K562 (cell line): ENCODE results near the gene MVB12B. TPM values are rescaled to one million over a fixed set of nuclear protein-coding genes. Genes with fewer than 3 reads are reported as not detected.

Experiments
- ATAC-seq: fragments of 200-7000 bp; cut with Tn5 transposase; 3 replicates; pipeline ENCODE4 v1.9.1; 2020; ENCODE audit warnings: moderate library complexity
- BruUV-seq: library from RNA; stranded (reverse); fragments of 400-500 nt; replicated peaks from 2 replicates; lab custom pipeline; 2021; lab: Mats Ljungman, UMichigan
- CTCF ChIA-PET: fragments of 300-600 bp; formaldehyde crosslinking; extraction: SDS; loops from one replicate; lab custom pipeline; 2021; ENCODE audit warnings: low intra/inter-chr PET ratio; lab: Yijun Ruan, JAX
- POLR2A ChIA-PET: fragments of 300-600, 350-650 bp; sonication (Branson Sonifier 250); formaldehyde crosslinking; extraction: SDS; loops from one replicate; lab custom pipeline; 2021; ENCODE audit warnings: antibody characterized with exemption, inconsistent platforms; lab: Yijun Ruan, JAX
- DNase-seq, 4 experiments: peaks; one replicate each; pipeline versions ENCODE4 v3.0.0 to v3.0.0-alpha.2; 2011 to 2018; ENCODE audit warnings: low spot score in 3 of 4, mixed read lengths in 3 of 4; ENCODE audit errors: extremely low read depth in 1 of 4
- FAIRE-seq: peaks from 2 replicates; lab custom pipeline; 2011; peaks lifted over from hg19 to GRCh38; lab: Jason Lieb, UNC
- H2AFZ ChIP-seq: 2 replicates; pipeline ENCODE4 v1.6.0; 2011; ENCODE audit warnings: low read depth, low read length, control low read depth, inconsistent platforms
- H3K27ac ChIP-seq: fragments of 200-600 bp; 3 replicates; pipeline ENCODE4 v1.8.0; 2011; ENCODE audit warnings: low read depth, mild to moderate bottlenecking, control low read depth, inconsistent platforms, low read length, moderate library complexity, mixed read lengths; ENCODE audit errors: extremely low read depth
- H3K27me3 ChIP-seq, 2 experiments: fragments of 300-600 bp in 1 of 2; 2 replicates in 1 of 2; 3 replicates in 1 of 2; pipeline versions ENCODE4 v1.6.0 to v1.8.0; 2011; ENCODE audit warnings: inconsistent platforms in 2 of 2, low read length in 2 of 2, mild to moderate bottlenecking in 1 of 2, mixed read lengths in 1 of 2, moderate library complexity in 1 of 2; ENCODE audit not compliant: control insufficient read depth in 2 of 2, insufficient read depth in 2 of 2
- H3K36me3 ChIP-seq: fragments of 300-600 bp; 3 replicates; pipeline ENCODE4 v1.8.0; 2011; ENCODE audit warnings: mild to moderate bottlenecking, low read length, inconsistent platforms; ENCODE audit not compliant: control insufficient read depth, insufficient read depth
- H3K4me1 ChIP-seq, 2 experiments: fragments of 200-600 bp in 1 of 2; replicated peaks in 1 of 2; 2 replicates in 1 of 2; 3 replicates in 1 of 2; pipeline versions ENCODE4 v1.5.1 to v1.8.0; 2011; ENCODE audit warnings: inconsistent platforms in 2 of 2, low read length in 2 of 2, mild to moderate bottlenecking in 1 of 2, mixed read lengths in 1 of 2, moderate library complexity in 1 of 2; ENCODE audit not compliant: control insufficient read depth in 2 of 2, insufficient read depth in 2 of 2
- H3K4me2 ChIP-seq: 2 replicates; pipeline ENCODE4 v1.6.1; 2011; ENCODE audit warnings: low read length, control low read depth, inconsistent platforms, mixed read lengths; ENCODE audit not compliant: insufficient read depth
- H3K4me3 ChIP-seq: fragments of 200-600 bp; sonication (generic), shearing (Covaris generic); 2 replicates; pipeline ENCODE4 v1.5.1; 2016; ENCODE audit warnings: control low read depth, inconsistent platforms
- H3K79me2 ChIP-seq: fragments of 200-600 bp; 3 replicates; pipeline ENCODE4 v1.8.0; 2011; ENCODE audit warnings: low read length, inconsistent platforms; ENCODE audit not compliant: control insufficient read depth, insufficient read depth
- H3K9ac ChIP-seq, 2 experiments: 2 replicates each; pipeline versions ENCODE4 v1.6.0 to v1.6.1; 2011; ENCODE audit warnings: low read depth in 2 of 2, low read length in 2 of 2, control low read depth in 1 of 2, inconsistent platforms in 1 of 2, mild to moderate bottlenecking in 1 of 2, mixed read lengths in 1 of 2; ENCODE audit not compliant: insufficient read depth in 1 of 2
- H3K9me1 ChIP-seq: one replicate; pipeline ENCODE4 v1.6.0; 2011; ENCODE audit warnings: inconsistent platforms, mild to moderate bottlenecking, low read length, moderate library complexity; ENCODE audit not compliant: control insufficient read depth, insufficient read depth
- H3K9me3 ChIP-seq: replicated peaks from 2 replicates; pipeline ENCODE4 v1.5.1; 2011; ENCODE audit warnings: low read depth, low read length, inconsistent platforms; ENCODE audit not compliant: control insufficient read depth, insufficient read depth
- H4K20me1 ChIP-seq: replicated peaks from 2 replicates; pipeline ENCODE4 v1.6.1; 2011; ENCODE audit warnings: low read length, inconsistent platforms, mixed read lengths; ENCODE audit not compliant: control insufficient read depth, insufficient read depth
- CCNT2 ChIP-seq: IDR thresholded peaks from 2 replicates; pipeline ENCODE4 v1.6.1; 2011; ENCODE audit warnings: borderline replicate concordance, low read depth, mild to moderate bottlenecking, moderate library complexity, mixed read lengths, low read length; ENCODE audit not compliant: insufficient read length; ENCODE audit errors: extremely low read depth
- CXXC5 ChIP-seq: fragments of 250-450 bp; sonication (Bioruptor Pico); IDR thresholded peaks from 2 replicates; pipeline ENCODE4 v1.8.0; 2022; ENCODE audit warnings: inconsistent platforms, mild to moderate bottlenecking, moderate library complexity
- FOXA1 ChIP-seq: fragments of 450-650 bp; IDR thresholded peaks from 2 replicates; pipeline ENCODE4 v1.6.1; 2016; ENCODE audit warnings: mild to moderate bottlenecking, borderline replicate concordance
- HDAC3 ChIP-seq: fragments of 450-650 bp; IDR thresholded peaks from 2 replicates; pipeline ENCODE4 v1.6.1; 2018; ENCODE audit warnings: borderline replicate concordance, mild to moderate bottlenecking, moderate library complexity; ENCODE audit not compliant: partially characterized antibody
- MCM5 ChIP-seq: fragments of 450-650 bp; IDR thresholded peaks from 2 replicates; pipeline ENCODE4 v1.6.1; 2016; ENCODE audit warnings: low read depth
- MYNN ChIP-seq, 2 experiments: sonication (generic); formaldehyde crosslinking in 1 of 2; IDR thresholded peaks; 2 replicates each; pipeline versions ENCODE4 v1.5.0 to v1.6.1; 2016 to 2020; ENCODE audit warnings: antibody characterized with exemption in 1 of 2, missing genetic modification reagents in 1 of 2
- SRSF7 ChIP-seq: fragments of 200-400 bp; formaldehyde crosslinking; optimal IDR thresholded peaks from 2 replicates; pipeline ENCODE3; 2017; ENCODE audit warnings: mild to moderate bottlenecking, low read depth, low read length
- TOE1 ChIP-seq, 2 experiments: fragments of 450-650 bp in 1 of 2; sonication (generic) in 1 of 2; formaldehyde crosslinking in 1 of 2; IDR thresholded peaks; 2 replicates each; pipeline versions ENCODE4 v1.7.1 to v1.8.0; 2016 to 2022; ENCODE audit warnings: borderline replicate concordance in 2 of 2, mild to moderate bottlenecking in 2 of 2, antibody characterized with exemption in 1 of 2, inconsistent platforms in 1 of 2, low read depth in 1 of 2, missing genetic modification reagents in 1 of 2, moderate library complexity in 1 of 2
- ZNF224 ChIP-seq: sonication (generic); formaldehyde crosslinking; IDR thresholded peaks from 2 replicates; pipeline ENCODE4 v1.8.0; 2022; ENCODE audit warnings: mild to moderate bottlenecking, missing genetic modification reagents
- WGBS: fragments of 100-300 bp; shearing (Covaris generic); methylation state at CpG from one replicate; pipeline ENCODE4 v1.1.6; 2016; ENCODE audit warnings: low coverage, mixed read lengths; ENCODE audit not compliant: insufficient coverage; ENCODE audit errors: missing lambda C conversion rate; 5-methylcytosine and 5-hydroxymethylcytosine counted together
- in situ Hi-C: fragments of 300-500 bp; cut with MboI; formaldehyde crosslinking; loops from 4 replicates; pipeline ENCODE4 v1.15.0; 2018; ENCODE audit warnings: inconsistent platforms, mixed read lengths
- intact Hi-C: fragments of 100-400 bp; cut with micrococcal nuclease; formaldehyde crosslinking; loops from 2 replicates; pipeline ENCODE4 v1.14.2; 2022
- polyA plus RNA-seq, 8 experiments: library from polyadenylated mRNA; depleted of rRNA in 4 of 8; stranded (reverse) in 5 of 8; unstranded in 3 of 8; fragments of >200 nt; fragmentation: Nextera tagmentation in 2 of 8; fragmentation: Illumina TruSeq in 1 of 8; extraction: Ambion mirVana in 2 of 8; extraction: Trizol in 1 of 8; gene quantifications; 2 replicates each; pipeline versions ENCODE4 v1.2.1 to v1.2.3, GENCODE V29; 2011 to 2014; ENCODE audit warnings: inconsistent platforms in 1 of 8, missing spikeins in 1 of 8
- total RNA-seq, 7 experiments: library from RNA; depleted of rRNA in 6 of 7; stranded (reverse); fragments of >200 nt in 6 of 7; fragmentation: Illumina TruSeq in 2 of 7; extraction: Trizol in 2 of 7; gene quantifications; 2 replicates each; pipeline versions ENCODE4 v1.2.1 to v1.2.3, GENCODE V29; 2011 to 2021; ENCODE audit warnings: low replicate concordance in 1 of 7
- TF ChIP-seq, protein P1 (sequence below): fragments of 250-450 bp; sonication (Bioruptor Pico); IDR thresholded peaks from 2 replicates; pipeline ENCODE4 v1.6.1; 2021; ENCODE audit warnings: mild to moderate bottlenecking

Gene MVB12B
- total and polyA plus RNA-seq, 9 of the 15 experiments (the other 6 are each of a cell fraction or from before 2014, with no cell fraction given) = not detected

DNA sequence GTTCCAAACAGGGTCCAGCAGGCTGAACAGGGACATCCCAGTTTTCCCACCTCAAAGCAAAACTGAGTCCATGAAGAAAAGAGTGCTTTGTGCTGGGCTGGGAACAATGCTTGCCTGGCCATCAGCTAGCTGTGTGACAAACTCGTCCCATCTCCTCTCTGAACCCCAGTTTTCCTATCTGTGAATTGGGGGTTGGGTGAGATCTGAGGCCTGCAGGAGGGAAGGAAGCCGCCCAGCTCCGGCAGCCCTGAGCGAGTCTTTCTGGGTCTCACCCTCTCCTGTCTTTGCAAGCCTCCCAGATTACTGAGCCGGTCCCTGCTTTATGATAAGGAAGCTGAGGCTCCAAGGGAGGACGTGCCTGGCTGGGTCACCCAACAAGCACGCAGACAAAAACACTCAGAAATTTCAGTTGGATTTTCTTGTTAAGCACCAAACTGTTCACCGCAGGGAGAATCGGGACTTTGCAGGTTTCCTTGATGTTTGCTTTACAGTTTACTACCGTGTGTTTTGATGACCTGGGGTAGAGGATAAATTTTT is 204.5 kb downstream of the MVB12B start:
- ATAC-seq = no peak
- TF ChIP-seq MYNN (IDR thresholded peaks at IDR 0.05) = no peak
- TF ChIP-seq MYNN (CRISPR knock-in tag; IDR thresholded peaks at IDR 0.05) = no peak
- no peak for TF ChIP-seq ZNF224 (CRISPR knock-in tag)
- no peak for TF ChIP-seq CXXC5
- no peak for TF ChIP-seq MCM5
- TF ChIP-seq, protein P1, sequence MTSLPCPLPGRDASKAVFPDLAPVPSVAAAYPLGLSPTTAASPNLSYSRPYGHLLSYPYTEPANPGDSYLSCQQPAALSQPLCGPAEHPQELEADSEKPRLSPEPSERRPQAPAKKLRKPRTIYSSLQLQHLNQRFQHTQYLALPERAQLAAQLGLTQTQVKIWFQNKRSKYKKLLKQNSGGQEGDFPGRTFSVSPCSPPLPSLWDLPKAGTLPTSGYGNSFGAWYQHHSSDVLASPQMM (CRISPR knock-in tag) = no peak
- no peak for TF ChIP-seq TOE1 (IDR thresholded peaks at IDR 0.05; ENCODE audit: borderline replicate concordance)
- no peak for TF ChIP-seq TOE1 (CRISPR knock-in tag; IDR thresholded peaks at IDR 0.05; ENCODE audit: borderline replicate concordance, low read depth)
- TF ChIP-seq HDAC3 = no peak
- TF ChIP-seq SRSF7 = no peak
- TF ChIP-seq FOXA1 = no peak
- TF ChIP-seq CCNT2 = no peak
- no peak for FAIRE-seq
- peaks cover 49 to 88% of the 10 kb centered on the region in 2 experiments for H3K27me3 ChIP-seq
- ChIA-PET POLR2A (no interaction called here), CTCF (no interaction called here)
- peaks cover 5% of the 10 kb centered on the region; the same call in 1 of the 2 replicates for H4K20me1 ChIP-seq
- 2% methylated on average over 10 of the region's 10 CpGs for WGBS
- H3K36me3 ChIP-seq = no peaks in the 10 kb centered on the region
- no peaks in the 10 kb centered on the region for H3K9me3 ChIP-seq
- H3K9ac ChIP-seq = no peak overlapping the region
- H3K4me1 ChIP-seq = no peaks in the 10 kb centered on the region
- no peak overlapping the region for H3K27ac ChIP-seq
- H3K79me2 ChIP-seq = no peaks in the 10 kb centered on the region
- H3K4me2 ChIP-seq = no peak overlapping the region
- in situ Hi-C loops (no loop called here), intact Hi-C loops (no loop called here)
- H3K4me3 ChIP-seq = no peak overlapping the region
- DNase-seq = no peak
- H3K9me1 ChIP-seq = peaks cover 3% of the 10 kb centered on the region
- BruUV-seq = no TSS peak
- no peak overlapping the region for H2AFZ ChIP-seq
